Measurements from ENCODE around the gene CYGB.
A peak's percentile ranks its signal among the peaks of the same experiment; 100 is the strongest.
"Not testable (repeated sequence)": the region's sequence is repeated elsewhere in the genome, so short reads cannot be mapped to it uniquely, and the experiment has no call there.

Gene CYGB

GRCh38 chr17:76566988-76567431, 29.5 kb upstream of the CYGB start:
- peak; percentile 26 for DNase-seq

- no peak for DNase-seq
Measured at GRCh38 chr17:76566613-76566943, 29.1 kb upstream of the CYGB start.

GRCh38 chr17:76565728-76566612, 28.5 kb upstream of the CYGB start:
- no peak for DNase-seq

GRCh38 chr17:76564991-76565727, 27.6 kb upstream of the CYGB start:
- DNase-seq, result peak; percentile 44

- not testable (repeated sequence) for DNase-seq
Measured at GRCh38 chr17:76563359-76563758, 25.9 kb upstream of the CYGB start.

GRCh38 chr17:76562734-76563148, 25.2 kb upstream of the CYGB start:
- no peak for DNase-seq

- no peak for DNase-seq
Measured at GRCh38 chr17:76561799-76562268, 24.3 kb upstream of the CYGB start.

- no peak for DNase-seq
Measured at GRCh38 chr17:76561332-76561731, 23.8 kb upstream of the CYGB start.

- DNase-seq, result no peak
Measured at GRCh38 chr17:76560877-76561221, 23.3 kb upstream of the CYGB start.

- DNase-seq, result no peak
Measured at GRCh38 chr17:76560036-76560876, 22.7 kb upstream of the CYGB start.

- DNase-seq, result not testable (repeated sequence)
Measured at GRCh38 chr17:76559460-76559859, 22.0 kb upstream of the CYGB start.

GRCh38 chr17:76558198-76559095, 20.9 kb upstream of the CYGB start:
- peak; percentile 31 for DNase-seq

- DNase-seq, result peak; percentile 96
Measured at GRCh38 chr17:76557368-76558197, 20.1 kb upstream of the CYGB start.

- peak; percentile 46 for DNase-seq
Measured at GRCh38 chr17:76556765-76557367, 19.4 kb upstream of the CYGB start.

GRCh38 chr17:76554131-76554530, 16.6 kb upstream of the CYGB start:
- DNase-seq, result no peak

GRCh38 chr17:76553178-76553908, 15.8 kb upstream of the CYGB start:
- no peak for DNase-seq

GRCh38 chr17:76551685-76552084, 14.2 kb upstream of the CYGB start:
- no peak for DNase-seq

- DNase-seq, result no peak
Measured at GRCh38 chr17:76550712-76551615, 13.5 kb upstream of the CYGB start.

- no peak for DNase-seq
Measured at GRCh38 chr17:76549539-76549938, 12.0 kb upstream of the CYGB start.

Measured in stimulated activated CD4-positive, alpha-beta T cell treated with anti-CD3 and anti-CD28 coated beads, Interleukin-15, amount 100 ng/mL, for 24 hours (primary cell).